Astrocyte (in vitro differentiated cells and primary cell): ENCODE data around the gene ELMOD1. TPM values are rescaled to one million over a fixed set of nuclear protein-coding genes. Genes with fewer than 3 reads are reported as not detected.

ENCODE experiments used
- DNase-seq: peaks from one replicate; pipeline ENCODE4 v3.0.0-alpha.2; 2010; ENCODE audit warnings: low read depth
- FAIRE-seq: peaks from 2 replicates; lab custom pipeline; 2011; peaks lifted over from hg19 to GRCh38; lab: Jason Lieb, UNC
- H2AFZ ChIP-seq: 2 replicates; pipeline ENCODE4 v1.6.0; 2012; ENCODE audit warnings: low read depth, low read length, inconsistent platforms
- H3K27ac ChIP-seq: 2 replicates; pipeline ENCODE4 v1.5.1; 2011; ENCODE audit warnings: low read depth, low read length, inconsistent platforms
- H3K27me3 ChIP-seq: 2 replicates; pipeline ENCODE4 v1.6.0; 2011; ENCODE audit warnings: low read length, inconsistent platforms; ENCODE audit not compliant: insufficient read depth
- H3K36me3 ChIP-seq: 2 replicates; pipeline ENCODE4 v1.5.1; 2011; ENCODE audit warnings: low read length, inconsistent platforms; ENCODE audit not compliant: insufficient read depth
- H3K4me1 ChIP-seq: 2 replicates; pipeline ENCODE4 v1.5.1; 2011; ENCODE audit warnings: low read length, inconsistent platforms; ENCODE audit not compliant: insufficient read depth
- H3K4me2 ChIP-seq: 2 replicates; pipeline ENCODE4 v1.6.0; 2012; ENCODE audit warnings: low read length, inconsistent platforms
- H3K4me3 ChIP-seq: 2 replicates; pipeline ENCODE4 v1.5.1; 2011; ENCODE audit warnings: low read depth, mild to moderate bottlenecking, low read length, inconsistent platforms; ENCODE audit not compliant: insufficient read depth
- H3K79me2 ChIP-seq: 2 replicates; pipeline ENCODE4 v1.6.0; 2012; ENCODE audit warnings: mild to moderate bottlenecking, low read length, inconsistent platforms; ENCODE audit not compliant: insufficient read depth
- H3K9ac ChIP-seq: 2 replicates; pipeline ENCODE4 v1.6.0; 2012; ENCODE audit warnings: mild to moderate bottlenecking, low read length, inconsistent platforms
- H3K9me3 ChIP-seq: 2 replicates; pipeline ENCODE4 v1.5.1; 2012; ENCODE audit warnings: low read depth, mild to moderate bottlenecking, low read length, inconsistent platforms; ENCODE audit not compliant: insufficient read depth
- H4K20me1 ChIP-seq: 2 replicates; pipeline ENCODE4 v1.6.0; 2012; ENCODE audit warnings: low read length, inconsistent platforms; ENCODE audit not compliant: insufficient read depth
- H3K27ac Mint-ChIP-seq: one replicate; pipeline ENCODE4 v1.8.0; 2021; ENCODE audit warnings: mild to moderate bottlenecking, mixed read lengths; ENCODE audit not compliant: unreplicated experiment
- H3K27me3 Mint-ChIP-seq: one replicate; pipeline ENCODE4 v1.8.0; 2021; ENCODE audit warnings: low read depth, mixed read lengths; ENCODE audit not compliant: unreplicated experiment
- H3K36me3 Mint-ChIP-seq: one replicate; pipeline ENCODE4 v1.8.0; 2021; ENCODE audit warnings: low read depth, mixed read lengths; ENCODE audit not compliant: unreplicated experiment
- H3K4me1 Mint-ChIP-seq: one replicate; pipeline ENCODE4 v1.8.0; 2021; ENCODE audit warnings: low read depth, mixed read lengths; ENCODE audit not compliant: unreplicated experiment
- H3K4me3 Mint-ChIP-seq: one replicate; pipeline ENCODE4 v1.8.0; 2021; ENCODE audit warnings: mild to moderate bottlenecking, moderate library complexity, mixed read lengths; ENCODE audit not compliant: unreplicated experiment
- H3K9me3 Mint-ChIP-seq: one replicate; pipeline ENCODE4 v1.8.0; 2021; ENCODE audit warnings: mild to moderate bottlenecking, mixed read lengths; ENCODE audit not compliant: unreplicated experiment
- CTCF ChIP-seq: IDR thresholded peaks from 2 replicates; pipeline ENCODE4 v1.5.1; 2011; ENCODE audit warnings: low read depth, mild to moderate bottlenecking, inconsistent platforms, low read length, moderate library complexity; ENCODE audit not compliant: insufficient read depth
- EZH2 ChIP-seq: IDR thresholded peaks from 2 replicates; pipeline ENCODE4 v1.6.1; 2012; ENCODE audit warnings: mild to moderate bottlenecking, low read length, inconsistent platforms; ENCODE audit not compliant: insufficient read depth
- total RNA-seq: library from RNA; stranded (reverse); gene quantifications from 2 replicates; pipeline ENCODE4 v1.2.1, GENCODE V29; 2021

The ELMOD1 gene
- total RNA-seq, 1 donor from 2014 or later = 0.52 TPM

- H3K4me3 ChIP-seq = no peak overlapping the region
- H3K4me1 Mint-ChIP-seq = peaks cover 8% of the 10 kb centered on the region
- no peak overlapping the region for H3K4me2 ChIP-seq
- H3K36me3 ChIP-seq = no peaks in the 10 kb centered on the region
- H3K27me3 ChIP-seq = no peaks in the 10 kb centered on the region
- H3K79me2 ChIP-seq = no peaks in the 10 kb centered on the region
- no peak for DNase-seq
- H3K9me3 Mint-ChIP-seq = no peaks in the 10 kb centered on the region
- no peaks in the 10 kb centered on the region for H3K9me3 ChIP-seq
- H3K9ac ChIP-seq = no peak overlapping the region
- H3K36me3 Mint-ChIP-seq = no peaks in the 10 kb centered on the region
- no peak overlapping the region for H3K4me3 Mint-ChIP-seq
- no peak overlapping the region for H3K27ac Mint-ChIP-seq
- no peak overlapping the region for H3K27ac ChIP-seq
- H3K27me3 Mint-ChIP-seq = peaks cover under 1% of the 10 kb centered on the region
- no peak for FAIRE-seq
- no peaks in the 10 kb centered on the region for H3K4me1 ChIP-seq
- H2AFZ ChIP-seq = no peak overlapping the region
- TF ChIP-seq CTCF (no peak), EZH2 (no peak)
- no peaks in the 10 kb centered on the region for H4K20me1 ChIP-seq
Measured at GRCh38 chr11:107655602-107656001, 64.7 kb downstream of the ELMOD1 start.

- H3K4me3 ChIP-seq = no peak overlapping the region
- H3K9ac ChIP-seq = no peak overlapping the region
- no peak overlapping the region for H2AFZ ChIP-seq
- no peaks in the 10 kb centered on the region for H4K20me1 ChIP-seq
- H3K4me1 Mint-ChIP-seq = peaks cover 2% of the 10 kb centered on the region
- TF ChIP-seq EZH2 (no peak), CTCF (no peak)
- H3K9me3 ChIP-seq = no peaks in the 10 kb centered on the region
- no peak overlapping the region for H3K27ac Mint-ChIP-seq
- no peaks in the 10 kb centered on the region for H3K9me3 Mint-ChIP-seq
- no peaks in the 10 kb centered on the region for H3K4me1 ChIP-seq
- no peaks in the 10 kb centered on the region for H3K36me3 ChIP-seq
- H3K4me3 Mint-ChIP-seq = no peak overlapping the region
- no peak overlapping the region for H3K4me2 ChIP-seq
- no peaks in the 10 kb centered on the region for H3K27me3 ChIP-seq
- no peaks in the 10 kb centered on the region for H3K79me2 ChIP-seq
- DNase-seq (no peak), FAIRE-seq (no peak)
- H3K27me3 Mint-ChIP-seq = peaks cover 3% of the 10 kb centered on the region
- H3K36me3 Mint-ChIP-seq = no peaks in the 10 kb centered on the region
- H3K27ac ChIP-seq = no peak overlapping the region
Measured at GRCh38 chr11:107659310-107659709, 68.4 kb downstream of the ELMOD1 start.

- Histone ChIP-seq H3K4me2 (no peak overlapping the region), H3K79me2 (no peaks in the 10 kb centered on the region), H3K4me3 (no peak overlapping the region), H4K20me1 (no peaks in the 10 kb centered on the region), H3K9me3 (no peaks in the 10 kb centered on the region), H3K9ac (no peak overlapping the region), H3K27ac (no peak overlapping the region), H3K36me3 (no peaks in the 10 kb centered on the region), H3K4me1 (no peaks in the 10 kb centered on the region), H2AFZ (no peak overlapping the region), H3K27me3 (peaks cover 6% of the 10 kb centered on the region)
- no peak overlapping the region for H3K27ac Mint-ChIP-seq
- no peak for FAIRE-seq
- H3K36me3 Mint-ChIP-seq = no peaks in the 10 kb centered on the region
- no peaks in the 10 kb centered on the region for H3K9me3 Mint-ChIP-seq
- no peak for TF ChIP-seq CTCF
- no peak for TF ChIP-seq EZH2
- peaks cover 3% of the 10 kb centered on the region for H3K27me3 Mint-ChIP-seq
- H3K4me3 Mint-ChIP-seq = no peak overlapping the region
- DNase-seq = no peak
- peaks cover 2% of the 10 kb centered on the region for H3K4me1 Mint-ChIP-seq
Measured at GRCh38 chr11:107660066-107660465, 69.1 kb downstream of the ELMOD1 start.
